Peyer's patch (tissue), 4 donors: ENCODE measurements around the gene STT3B.

Source experiments
- CTCF ChIP-seq, 6 experiments: fragments of 450-650 bp in 4 of 6; fragments of 200-600 bp in 2 of 6; sonication (generic) in 1 of 6; IDR thresholded peaks; one replicate each; pipeline ENCODE4 v1.5.1; 2017 to 2019; ENCODE audit warnings: antibody characterized with exemption in 6 of 6, mild to moderate bottlenecking in 3 of 6, moderate library complexity in 1 of 6
- POLR2A ChIP-seq, 2 donors: fragments of 450-650 bp; IDR thresholded peaks; one replicate each; pipeline ENCODE4 v1.5.1; 2017; ENCODE audit warnings: antibody characterized with exemption in 2 of 2, mild to moderate bottlenecking in 2 of 2, moderate library complexity in 2 of 2

DNA sequence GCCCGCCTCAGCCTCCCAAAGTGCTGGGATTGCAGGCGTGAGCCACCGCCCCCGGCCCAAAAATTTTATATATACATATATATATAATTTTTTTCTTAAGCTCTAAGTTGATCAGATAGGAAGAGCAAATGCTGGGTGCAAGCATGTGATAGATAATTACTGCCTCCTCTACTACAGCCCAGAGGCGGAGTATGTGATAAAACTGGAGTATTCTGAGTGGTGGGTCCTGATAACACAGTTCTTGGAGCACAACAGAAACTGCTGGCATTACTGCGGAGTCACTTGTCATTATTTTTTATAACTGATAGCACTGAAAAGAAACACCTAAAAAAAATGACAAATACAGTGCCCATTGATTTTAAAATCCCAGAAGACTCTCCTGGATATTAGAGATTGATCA is 41.1 kb upstream of the STT3B start:
- TF ChIP-seq POLR2A (IDR thresholded peaks at IDR 0.05), result no peak
- TF ChIP-seq CTCF (IDR thresholded peaks at IDR 0.05), result no peak
